Activated CD8-positive, alpha-beta memory T cell treated with anti-CD3 and anti-CD28 coated beads for 24 hours (primary cell): Measurements from ENCODE around the gene TMOD3.
"Not testable (repeated sequence)": the region's sequence is repeated elsewhere in the genome, so short reads cannot be mapped to it uniquely, and the experiment has no call there.

Source experiments
- DNase-seq: peaks from one replicate; pipeline ENCODE4 v3.0.0-alpha.2; 2020

TMOD3 gene

DNA sequence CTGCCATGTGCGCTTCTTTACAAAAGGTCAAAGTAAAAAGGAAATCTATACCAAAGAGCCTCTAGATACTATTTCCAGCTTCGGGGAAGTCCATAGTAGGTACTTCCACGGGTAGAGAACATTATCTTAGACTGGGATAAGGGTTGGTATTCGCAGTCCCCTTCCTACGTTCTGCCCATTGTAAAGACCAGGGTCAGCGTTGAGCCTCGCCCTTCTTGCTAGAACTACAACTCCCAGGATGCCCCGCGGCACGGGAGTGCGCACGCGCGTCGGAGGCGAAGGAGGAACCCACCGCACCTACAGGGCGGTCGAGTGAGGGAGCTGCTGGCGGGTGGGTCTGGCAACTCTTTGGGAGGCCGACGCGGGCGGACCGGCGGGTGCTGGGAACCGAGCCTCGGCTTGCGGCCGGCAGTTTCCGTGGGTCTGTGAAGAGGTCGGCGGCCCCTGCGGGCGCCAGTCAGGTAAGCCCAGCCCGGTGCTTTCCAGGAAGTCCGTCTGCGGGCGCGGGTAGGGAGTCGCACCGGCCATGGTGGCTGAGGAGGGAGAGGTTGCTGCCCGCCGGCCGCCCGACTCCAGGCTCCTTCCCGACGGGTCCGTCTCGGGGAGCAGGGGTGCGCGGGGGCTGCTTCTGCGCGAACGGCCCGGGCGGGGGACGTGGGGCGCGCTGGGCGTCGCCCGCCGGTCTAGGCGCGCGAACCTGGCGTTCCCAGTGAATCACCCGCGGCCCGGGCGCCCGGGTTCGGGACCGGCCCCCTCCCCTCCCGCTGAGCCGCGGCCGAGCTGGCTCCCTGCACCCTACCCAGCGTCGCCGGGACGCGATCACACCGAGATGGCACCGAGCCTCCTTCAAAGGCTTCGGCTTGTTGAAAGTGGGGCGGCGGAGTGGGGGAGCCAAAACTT is at the start of gene TMOD3:
Gene TMOD3, plus strand, starts transcription at position 278 of the 900 bp plus-strand sequence. CDS start 33,232 bp downstream, outside the sequence.
- DNase-seq = peak; percentile 98

- no peak for DNase-seq
Observed at GRCh38 chr15:51780636-51781035, 48.8 kb upstream of the TMOD3 start.

DNA sequence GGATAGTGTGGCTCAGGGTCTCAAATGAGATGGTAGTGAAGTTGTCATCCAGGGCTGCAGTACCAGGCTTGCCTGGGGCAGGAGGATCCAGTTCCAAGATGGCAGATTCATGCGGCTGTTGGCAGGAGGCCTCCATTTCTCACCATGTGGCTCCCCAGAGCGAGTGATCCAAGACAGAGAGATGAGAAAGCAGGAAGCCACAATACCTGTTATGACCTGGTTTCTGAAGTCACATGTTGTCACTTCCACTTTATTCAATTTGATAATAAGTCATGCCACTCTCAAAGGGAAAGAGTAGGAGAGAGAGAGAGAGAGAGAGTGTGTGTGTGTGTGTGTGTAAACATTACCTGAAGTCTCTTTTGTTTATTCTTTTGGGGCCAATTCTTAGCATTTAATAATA is 47.9 kb upstream of the TMOD3 start:
- no peak for DNase-seq

DNA sequence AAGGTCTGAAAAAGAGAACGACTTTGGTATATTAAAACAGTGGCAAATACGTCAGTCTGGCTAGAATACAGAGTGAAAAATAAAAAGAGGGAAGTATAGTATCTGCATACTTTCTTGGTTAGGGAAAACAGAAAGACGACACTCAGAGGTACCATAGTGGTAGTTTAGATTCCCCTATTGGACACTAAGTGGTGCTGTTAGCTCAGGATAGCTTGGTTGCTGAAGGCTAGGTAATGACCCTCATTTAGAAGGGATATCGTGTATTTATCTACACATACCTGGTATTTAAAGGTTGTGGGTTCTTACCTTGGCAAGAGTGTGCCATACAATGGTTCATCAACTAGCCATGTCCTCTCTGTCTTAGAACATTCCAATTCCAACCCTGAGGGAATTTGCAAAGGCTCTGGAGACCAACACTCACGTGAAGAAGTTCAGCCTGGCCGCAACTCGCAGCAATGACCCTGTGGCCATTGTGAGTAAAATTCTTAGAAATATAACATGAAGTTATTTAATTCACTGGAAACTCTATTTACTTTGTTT is 47.0 kb upstream of the TMOD3 start:
- DNase-seq = no peak

- DNase-seq = no peak
Observed at GRCh38 chr15:51783967-51784366, 45.5 kb upstream of the TMOD3 start.

DNA sequence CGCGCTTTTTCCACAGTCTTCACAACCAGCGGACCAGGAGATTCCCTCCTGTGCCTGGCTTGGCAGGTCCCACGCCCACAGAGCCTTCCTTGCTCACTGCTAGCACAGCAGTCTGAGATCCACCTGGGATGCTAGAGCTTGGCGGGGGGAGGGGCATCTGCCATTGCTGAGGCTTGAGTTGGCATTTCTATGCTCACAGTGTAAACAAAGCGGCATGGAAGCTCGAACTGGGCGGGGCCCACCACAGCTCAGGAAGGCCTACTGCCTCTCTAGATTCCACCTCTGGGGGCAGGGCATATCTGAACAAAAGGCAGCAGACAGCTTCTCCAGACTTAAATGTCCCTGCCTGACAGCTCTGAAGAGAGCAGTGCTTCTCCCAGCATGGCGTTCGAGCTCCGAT is 42.3 kb upstream of the TMOD3 start:
- DNase-seq = not testable (repeated sequence)

DNA sequence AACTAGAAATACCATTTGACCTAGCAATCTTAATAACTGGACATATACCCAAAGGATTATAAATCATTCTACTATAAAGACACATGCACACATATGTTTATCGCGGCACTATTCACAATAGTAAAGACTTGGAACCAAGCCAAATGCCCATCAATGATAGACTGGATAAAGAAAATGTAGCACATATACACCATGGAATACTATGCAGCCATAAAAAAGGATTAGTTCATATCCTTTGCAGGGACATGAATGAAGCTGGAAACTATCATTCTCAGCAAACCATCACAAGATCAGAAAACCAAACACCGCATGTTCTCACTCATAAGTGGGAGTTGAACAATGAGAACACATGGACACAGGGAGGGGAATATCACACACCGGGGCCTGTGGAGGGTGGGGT is 37.0 kb upstream of the TMOD3 start:
- not testable (repeated sequence) for DNase-seq

GRCh38 chr15:51793521-51794305 is 35.7 kb upstream of the TMOD3 start:
- DNase-seq = no peak

GRCh38 chr15:51796847-51797401 is 32.5 kb upstream of the TMOD3 start:
- DNase-seq = no peak

DNA sequence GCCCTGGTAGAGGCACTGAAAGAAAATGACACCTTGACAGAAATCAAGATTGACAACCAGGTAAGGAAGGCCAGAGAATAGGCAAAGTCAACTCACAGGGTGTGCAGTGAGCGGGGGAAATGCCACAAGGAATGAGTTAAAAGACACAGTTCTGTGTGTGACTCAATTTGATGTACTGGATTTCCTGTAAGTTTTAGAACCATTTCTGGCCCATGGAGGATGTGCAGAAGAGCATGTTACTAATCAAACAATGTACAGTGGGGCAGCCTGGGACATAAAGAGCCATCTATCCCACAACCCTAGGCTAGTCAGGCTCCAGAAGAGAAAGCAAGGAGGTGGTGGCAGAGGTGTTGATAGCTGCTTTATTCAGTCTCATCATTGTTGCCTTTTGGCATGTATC is 31.2 kb upstream of the TMOD3 start:
- no peak for DNase-seq

DNA sequence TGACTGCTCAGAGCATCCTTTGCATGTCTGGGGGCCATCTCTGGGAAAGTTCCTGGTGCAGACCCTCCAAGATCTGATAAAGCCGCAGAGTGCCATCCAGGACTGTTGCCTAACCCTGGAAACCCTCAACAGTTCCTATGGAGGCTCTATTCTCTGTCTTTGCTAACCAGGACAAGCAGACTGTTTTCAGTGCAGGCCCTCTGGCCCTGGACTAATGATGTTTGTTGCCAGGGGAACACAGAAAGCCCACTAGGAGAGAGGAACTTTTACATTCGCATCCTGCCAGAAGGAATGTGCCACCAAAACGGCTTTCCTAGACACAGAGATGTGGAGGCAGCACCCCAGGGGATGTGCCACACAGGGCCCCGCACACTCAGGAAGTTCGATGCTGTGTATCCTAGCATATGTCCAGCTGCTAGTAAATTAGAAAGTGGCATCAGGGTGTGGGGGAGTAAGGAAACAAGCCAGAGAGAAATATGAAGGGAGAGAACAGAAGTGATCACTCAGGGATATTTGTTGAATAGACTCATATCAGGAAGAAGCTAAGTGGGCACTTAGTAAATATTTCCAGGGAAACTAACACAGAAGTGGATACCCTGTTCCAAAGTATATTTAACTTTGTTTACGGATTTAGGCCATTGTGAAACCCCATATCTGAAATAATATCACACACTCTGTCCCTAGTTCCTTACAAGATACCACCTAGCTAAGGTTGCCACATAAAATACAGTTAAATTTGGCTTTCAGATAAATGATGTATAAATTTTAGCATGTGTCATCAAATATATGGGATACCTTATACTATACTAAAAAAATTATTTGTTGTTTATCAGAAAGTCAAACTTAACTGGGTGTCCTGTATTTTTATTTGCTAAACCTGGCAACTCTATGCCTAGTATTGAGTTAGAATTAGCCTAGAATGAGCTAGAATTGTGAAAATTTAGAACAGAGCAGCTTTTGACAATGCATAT is 29.9 kb upstream of the TMOD3 start:
- DNase-seq = no peak

DNA sequence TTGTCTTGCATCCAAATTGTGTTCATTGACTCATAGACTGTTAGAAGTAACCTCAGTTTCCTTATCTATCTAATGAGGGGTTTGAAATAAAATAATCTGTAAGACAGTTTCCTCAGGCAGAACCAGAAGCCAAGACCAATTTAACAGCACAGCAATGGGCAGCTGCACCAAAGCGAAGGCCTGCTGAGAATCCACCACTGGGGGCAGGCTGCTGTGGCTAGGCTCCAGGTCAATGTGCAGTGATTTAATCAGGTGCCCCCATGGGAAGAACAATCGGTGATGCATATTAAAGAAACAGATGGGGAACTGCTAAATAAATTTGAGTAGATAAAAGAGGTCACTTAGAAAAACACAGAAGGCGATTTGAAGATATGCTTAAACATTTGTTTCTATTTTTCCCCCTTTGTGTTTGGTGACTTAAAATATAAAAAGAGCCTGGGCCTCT is 28.0 kb upstream of the TMOD3 start:
- no peak for DNase-seq

DNA sequence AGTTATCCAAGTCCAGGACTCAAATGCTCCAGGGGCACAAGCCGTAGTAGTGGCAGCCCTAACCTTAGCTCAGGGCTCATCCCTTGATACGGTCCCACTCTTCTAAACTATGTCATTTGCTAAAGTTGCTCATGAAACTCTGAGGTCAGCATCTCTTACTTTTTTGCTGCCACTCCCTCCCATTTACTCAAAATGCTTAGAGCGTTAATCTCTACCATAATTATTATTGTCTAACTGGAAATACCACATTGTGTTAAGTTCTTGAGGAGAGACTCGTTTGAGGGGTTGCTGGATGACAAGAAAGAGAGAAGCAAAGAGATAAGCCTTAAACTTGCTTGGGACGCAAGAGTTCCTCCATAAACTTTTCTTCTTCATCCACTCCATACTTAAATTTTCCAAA is 26.9 kb upstream of the TMOD3 start:
- DNase-seq = no peak

GRCh38 chr15:51803965-51804364 is 25.5 kb upstream of the TMOD3 start:
- DNase-seq = no peak

- no peak for DNase-seq
Observed at GRCh38 chr15:51806123-51806522, 23.3 kb upstream of the TMOD3 start.

DNA sequence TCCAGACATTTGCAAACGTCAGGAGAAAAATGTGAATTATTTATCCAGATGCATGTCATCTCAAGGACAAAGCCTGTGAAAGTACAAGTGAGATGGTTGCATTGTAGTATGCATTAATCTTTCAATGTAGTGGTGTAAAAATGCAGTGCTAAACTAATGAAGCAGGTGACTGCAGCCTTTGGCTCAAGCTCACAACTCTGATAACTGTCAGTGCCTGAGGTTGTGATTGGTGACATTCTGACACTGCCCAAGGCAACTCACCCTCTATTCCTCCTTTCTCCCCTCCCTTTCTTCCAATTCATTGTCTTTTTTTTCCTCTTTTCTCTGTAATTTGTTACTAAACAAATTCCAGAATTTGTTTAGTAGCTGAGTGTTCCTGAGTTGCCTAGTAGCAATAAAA is 20.0 kb upstream of the TMOD3 start:
- DNase-seq = no peak

DNA sequence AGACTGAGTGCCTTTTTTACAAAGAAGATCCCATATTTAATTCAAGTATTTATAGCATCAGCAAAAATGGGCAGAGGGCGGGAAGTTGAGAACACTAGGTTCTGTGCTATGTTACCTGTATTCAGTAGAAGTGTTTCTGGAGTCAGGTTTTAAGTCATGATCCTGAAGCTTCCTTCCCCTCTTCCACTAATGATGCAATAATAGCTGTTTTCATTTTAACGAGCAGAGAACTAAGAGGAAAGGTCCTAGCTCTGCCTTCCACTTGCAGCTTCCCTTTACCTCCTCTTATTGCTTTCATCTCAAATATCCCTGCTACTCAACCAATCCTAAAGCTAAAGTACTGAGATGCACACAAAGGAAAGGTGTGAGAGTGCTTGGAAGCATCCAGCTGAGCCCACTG is 16.9 kb upstream of the TMOD3 start:
- no peak for DNase-seq

DNA sequence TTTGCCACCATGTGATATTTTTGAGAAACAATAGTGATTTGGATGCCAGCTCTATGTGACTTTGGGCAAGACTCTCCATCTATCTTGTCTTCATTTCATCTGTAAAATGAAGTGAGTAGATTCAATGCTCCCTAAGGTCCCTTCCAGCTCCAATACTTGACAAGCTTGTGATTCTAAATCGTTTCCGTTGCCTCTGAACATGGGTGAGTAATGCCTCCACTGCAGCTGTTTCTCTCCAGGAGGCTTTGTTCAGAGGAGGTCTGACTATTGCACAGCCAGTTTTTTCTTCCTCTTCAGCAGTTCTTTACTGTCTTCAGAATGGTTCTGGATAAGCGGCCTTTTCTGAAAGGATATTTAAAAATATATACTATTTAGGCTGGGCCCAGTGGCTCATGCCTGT is 14.8 kb upstream of the TMOD3 start:
- DNase-seq = no peak

DNA sequence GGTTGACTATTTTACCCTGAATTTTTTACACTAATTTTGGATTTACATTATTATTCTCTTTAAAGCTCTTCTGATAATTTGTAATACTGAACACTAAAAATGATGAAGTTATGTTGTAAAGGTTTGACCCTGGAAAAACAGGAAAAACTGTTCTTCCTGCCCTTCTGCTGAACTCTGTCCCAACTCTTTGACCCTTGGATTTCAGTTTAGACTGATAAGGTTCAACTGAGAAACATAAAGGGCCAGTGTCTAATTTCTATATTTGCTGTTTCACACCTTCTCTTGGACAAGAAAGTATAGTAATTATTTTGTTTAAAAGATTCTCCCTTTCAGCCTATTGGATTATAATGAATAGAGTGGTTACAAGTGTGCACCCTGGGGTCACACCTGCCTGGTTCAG is 12.8 kb upstream of the TMOD3 start:
- DNase-seq = no peak

GRCh38 chr15:51818150-51818549 is 11.3 kb upstream of the TMOD3 start:
- no peak for DNase-seq

- DNase-seq = no peak
Observed at GRCh38 chr15:51825698-51826097, 3.8 kb upstream of the TMOD3 start.
